Measurements from ENCODE around the gene KIF5C. TPM values are rescaled to one million over a fixed set of nuclear protein-coding genes. Genes with fewer than 3 reads are reported as not detected.

KIF5C gene
- total RNA-seq, 4 donors from 2014 or later, result 0.51 to 2.8 (median 2.0) TPM

DNA sequence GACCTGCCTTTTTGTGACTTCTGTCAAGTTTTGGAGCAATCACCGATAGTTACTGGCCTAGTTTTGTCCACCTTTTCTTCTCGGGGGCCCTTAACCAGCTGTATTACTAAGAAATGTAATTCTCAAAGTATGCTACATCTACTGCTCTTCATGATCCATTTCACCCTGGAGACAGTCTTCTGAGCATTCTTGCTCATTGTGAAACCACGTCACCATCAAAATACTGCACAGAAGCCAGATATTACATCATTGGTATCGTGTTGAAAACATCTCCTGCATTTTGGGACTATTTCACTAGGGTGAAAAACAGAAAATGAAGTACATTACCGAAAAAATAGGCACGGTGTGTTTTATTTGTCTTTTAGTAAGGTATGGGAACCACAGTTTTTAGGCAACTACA lies 175.2 kb downstream of the KIF5C start:
- intact Hi-C loops (cut with DNase I; ENCODE audit: low total_unique reads), result no loop called here
- no peaks in the 10 kb centered on the region for H3K36me3 ChIP-seq
- DNase-seq, result no peak
- H3K4me1 ChIP-seq, result no peaks in the 10 kb centered on the region
- no peak overlapping the region for H3K4me3 ChIP-seq
- TF ChIP-seq, protein P1, sequence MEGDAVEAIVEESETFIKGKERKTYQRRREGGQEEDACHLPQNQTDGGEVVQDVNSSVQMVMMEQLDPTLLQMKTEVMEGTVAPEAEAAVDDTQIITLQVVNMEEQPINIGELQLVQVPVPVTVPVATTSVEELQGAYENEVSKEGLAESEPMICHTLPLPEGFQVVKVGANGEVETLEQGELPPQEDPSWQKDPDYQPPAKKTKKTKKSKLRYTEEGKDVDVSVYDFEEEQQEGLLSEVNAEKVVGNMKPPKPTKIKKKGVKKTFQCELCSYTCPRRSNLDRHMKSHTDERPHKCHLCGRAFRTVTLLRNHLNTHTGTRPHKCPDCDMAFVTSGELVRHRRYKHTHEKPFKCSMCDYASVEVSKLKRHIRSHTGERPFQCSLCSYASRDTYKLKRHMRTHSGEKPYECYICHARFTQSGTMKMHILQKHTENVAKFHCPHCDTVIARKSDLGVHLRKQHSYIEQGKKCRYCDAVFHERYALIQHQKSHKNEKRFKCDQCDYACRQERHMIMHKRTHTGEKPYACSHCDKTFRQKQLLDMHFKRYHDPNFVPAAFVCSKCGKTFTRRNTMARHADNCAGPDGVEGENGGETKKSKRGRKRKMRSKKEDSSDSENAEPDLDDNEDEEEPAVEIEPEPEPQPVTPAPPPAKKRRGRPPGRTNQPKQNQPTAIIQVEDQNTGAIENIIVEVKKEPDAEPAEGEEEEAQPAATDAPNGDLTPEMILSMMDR (IDR thresholded peaks at IDR 0.05 in 4 of 5, conservative IDR thresholded peaks at IDR 0.05 in 1 of 5), result no peak
- no peak for TF ChIP-seq POLR2A (IDR thresholded peaks at IDR 0.05)
- H3K27me3 ChIP-seq, result no peaks in the 10 kb centered on the region
- no peak for ATAC-seq
- in situ Hi-C loops (cut with MboI; ENCODE audit: low sequenced_read_pairs in 4 of 4), result no loop called here
- H3K9me3 ChIP-seq, result no peaks in the 10 kb centered on the region
- H3K27ac ChIP-seq, result no peak overlapping the region

DNA sequence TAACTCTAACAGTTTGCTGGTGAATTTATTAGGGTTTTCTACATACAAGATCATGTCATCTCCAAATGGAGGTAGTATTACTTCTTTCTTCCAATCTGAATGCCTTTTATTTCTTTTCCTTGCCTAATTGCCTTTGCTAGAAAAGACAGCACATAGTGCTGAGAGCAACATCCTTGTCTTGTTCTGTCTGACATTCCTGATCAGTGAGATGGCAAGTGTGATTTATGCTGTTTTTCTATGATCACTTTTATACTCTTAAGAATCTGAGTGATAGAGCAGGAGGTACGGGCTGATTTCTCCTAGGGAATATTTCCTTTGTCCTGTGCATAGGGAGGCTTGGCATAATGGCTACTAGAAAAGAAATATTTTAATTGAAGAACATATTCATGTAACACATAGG lies 180.7 kb downstream of the KIF5C start:
- no peak for TF ChIP-seq POLR2A (IDR thresholded peaks at IDR 0.05)
- TF ChIP-seq, protein P1 (IDR thresholded peaks at IDR 0.05 in 4 of 5, conservative IDR thresholded peaks at IDR 0.05 in 1 of 5), result no peak
- in situ Hi-C loops (cut with MboI; ENCODE audit: low sequenced_read_pairs in 4 of 4), result no loop called here

DNA sequence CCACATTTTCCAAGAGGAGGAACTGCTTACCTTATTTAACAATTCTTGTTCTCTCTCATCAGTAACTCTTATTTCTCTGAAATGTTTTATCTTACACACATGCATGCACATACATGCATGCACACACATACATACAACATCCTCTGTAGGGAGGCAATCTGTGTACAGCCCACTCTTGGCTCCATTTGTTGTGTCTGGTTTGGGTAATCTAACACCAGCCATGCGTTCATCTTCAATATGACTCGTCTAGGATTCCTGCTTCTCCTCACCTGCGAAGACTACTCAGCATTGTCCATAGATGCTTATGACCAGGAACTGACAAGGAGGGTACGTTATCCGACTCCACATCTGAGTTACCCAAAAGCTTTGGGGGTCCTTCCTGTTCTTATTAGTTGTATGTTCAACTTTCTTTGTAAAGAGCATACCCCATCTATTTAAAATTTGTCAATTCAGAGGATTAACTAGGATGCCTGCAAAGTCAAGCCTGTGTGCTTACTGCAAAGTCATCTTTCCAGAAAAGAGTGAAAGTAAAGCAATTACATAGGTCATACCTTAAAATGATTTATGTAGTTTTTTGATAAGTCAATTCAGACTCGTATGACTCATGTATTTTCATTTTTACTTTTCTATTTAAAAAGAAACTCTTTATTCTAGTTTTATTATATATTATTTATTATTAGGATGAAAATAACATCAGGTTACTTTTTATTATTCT lies 181.7 kb downstream of the KIF5C start:
- intact Hi-C loops (cut with DNase I; ENCODE audit: low total_unique reads) (no loop called here), in situ Hi-C loops (cut with MboI; ENCODE audit: low sequenced_read_pairs in 4 of 4) (no loop called here)
- DNase-seq (no peak), ATAC-seq (no peak)
- Histone ChIP-seq H3K27ac (no peak overlapping the region), H3K9me3 (no peaks in the 10 kb centered on the region), H3K4me3 (no peak overlapping the region), H3K27me3 (no peaks in the 10 kb centered on the region), H3K4me1 (no peaks in the 10 kb centered on the region), H3K36me3 (no peaks in the 10 kb centered on the region)
- TF ChIP-seq POLR2A (IDR thresholded peaks at IDR 0.05), result no peak
- TF ChIP-seq, protein P1 (IDR thresholded peaks at IDR 0.05 in 4 of 5, conservative IDR thresholded peaks at IDR 0.05 in 1 of 5), result no peak

More for the DNA sequence above, 180.7 kb downstream of the KIF5C start:
- DNase-seq (no peak), ATAC-seq (no peak)
- no peaks in the 10 kb centered on the region for H3K9me3 ChIP-seq
- no peaks in the 10 kb centered on the region for H3K36me3 ChIP-seq
- no peaks in the 10 kb centered on the region for H3K4me1 ChIP-seq
- H3K27ac ChIP-seq, result no peak overlapping the region
- intact Hi-C loops (cut with DNase I; ENCODE audit: low total_unique reads), result no loop called here
- no peaks in the 10 kb centered on the region for H3K27me3 ChIP-seq
- no peak overlapping the region for H3K4me3 ChIP-seq

DNA sequence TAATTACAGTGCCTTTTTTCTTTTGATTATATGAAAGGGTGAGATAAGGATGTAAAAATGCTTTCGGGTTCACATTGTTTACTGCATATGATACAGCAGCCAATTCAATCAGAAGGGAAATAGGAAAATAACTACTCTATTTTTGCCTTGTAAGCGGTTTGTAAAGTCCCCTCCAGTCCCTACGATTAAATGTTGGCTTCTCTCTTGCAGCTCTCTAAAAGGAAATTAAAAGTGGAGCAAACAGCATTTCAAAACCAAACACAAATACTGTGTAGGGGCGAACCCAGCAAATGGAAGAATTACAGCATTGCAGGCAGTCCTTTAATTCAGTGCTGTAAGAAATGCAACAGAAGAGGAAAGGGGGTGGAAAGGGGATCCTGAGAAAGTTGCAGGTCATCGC lies 182.4 kb downstream of the KIF5C start:
- intact Hi-C loops (cut with DNase I; ENCODE audit: low total_unique reads), result no loop called here
- Histone ChIP-seq H3K4me3 (no peak overlapping the region), H3K4me1 (no peaks in the 10 kb centered on the region), H3K27me3 (no peaks in the 10 kb centered on the region), H3K27ac (no peak overlapping the region), H3K9me3 (no peaks in the 10 kb centered on the region), H3K36me3 (no peaks in the 10 kb centered on the region)
- DNase-seq, result no peak
- TF ChIP-seq POLR2A (IDR thresholded peaks at IDR 0.05), result no peak
- TF ChIP-seq, protein P1 (IDR thresholded peaks at IDR 0.05 in 4 of 5, conservative IDR thresholded peaks at IDR 0.05 in 1 of 5), result no peak
- ATAC-seq, result no peak
- in situ Hi-C loops (cut with MboI; ENCODE audit: low sequenced_read_pairs in 4 of 4), result no loop called here

DNA sequence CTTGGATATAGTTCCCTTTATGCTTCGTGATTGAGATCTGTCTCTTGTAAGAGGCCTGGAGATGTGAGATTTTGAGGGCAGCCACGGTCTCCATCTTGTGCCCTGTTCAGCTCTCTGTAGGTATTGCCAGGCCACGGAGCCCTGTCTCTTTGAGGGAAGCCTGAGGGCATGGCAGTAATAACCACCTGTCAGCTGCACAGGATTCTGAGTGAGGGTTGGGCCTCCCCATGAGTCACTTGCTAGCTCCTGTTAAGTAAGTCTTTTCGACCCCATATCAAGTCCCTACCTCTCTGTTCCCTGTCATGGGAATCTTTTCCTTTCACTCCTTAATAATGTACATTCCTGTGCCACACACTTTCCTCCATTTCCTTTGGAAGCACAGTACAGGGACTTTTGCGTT lies 183.9 kb downstream of the KIF5C start:
- in situ Hi-C loops (cut with MboI; ENCODE audit: low sequenced_read_pairs in 4 of 4) (no loop called here), intact Hi-C loops (cut with DNase I; ENCODE audit: low total_unique reads) (no loop called here)
- Histone ChIP-seq H3K27ac (no peak overlapping the region), H3K36me3 (no peaks in the 10 kb centered on the region), H3K9me3 (no peaks in the 10 kb centered on the region), H3K4me1 (no peaks in the 10 kb centered on the region), H3K4me3 (no peak overlapping the region), H3K27me3 (no peaks in the 10 kb centered on the region)
- TF ChIP-seq, protein P1 (IDR thresholded peaks at IDR 0.05 in 4 of 5, conservative IDR thresholded peaks at IDR 0.05 in 1 of 5), result no peak
- TF ChIP-seq POLR2A (IDR thresholded peaks at IDR 0.05), result no peak
- DNase-seq (no peak), ATAC-seq (no peak)

Measured in gastrocnemius medialis (tissue), 4 donors.